Islet precursor cell (in vitro differentiated cells): ENCODE results near the gene CNNM2.
A peak's percentile ranks its signal among the peaks of the same experiment; 100 is the strongest.

Source experiments
- DNase-seq: peaks from one replicate; pipeline ENCODE4 v3.0.0-alpha.2; 2018

Gene CNNM2

GRCh38 chr10:102917962-102918816, at the start of gene CNNM2:
Gene CNNM2, plus strand, starts transcription at chr10:102918294. Its CDS starts 187 bp downstream, at chr10:102918481.
- peak; percentile 100 for DNase-seq

DNA sequence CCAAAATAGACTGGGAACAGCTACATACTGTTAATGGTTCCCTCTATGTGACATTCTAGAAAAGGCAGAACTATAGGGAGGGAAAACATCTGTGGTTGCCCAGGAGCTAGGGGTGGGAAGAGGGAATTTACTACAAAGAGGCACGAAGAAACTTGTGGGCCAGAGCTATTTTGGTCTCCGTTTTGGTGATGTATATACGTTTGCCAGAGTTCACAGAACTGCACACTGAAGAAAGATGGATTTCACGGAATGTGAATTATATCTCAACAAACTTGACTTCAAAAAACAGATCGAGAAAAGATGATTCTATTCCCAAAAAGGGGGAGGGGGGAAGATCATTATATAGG, 49.2 kb upstream of the CNNM2 start:
- DNase-seq: no peak

DNA sequence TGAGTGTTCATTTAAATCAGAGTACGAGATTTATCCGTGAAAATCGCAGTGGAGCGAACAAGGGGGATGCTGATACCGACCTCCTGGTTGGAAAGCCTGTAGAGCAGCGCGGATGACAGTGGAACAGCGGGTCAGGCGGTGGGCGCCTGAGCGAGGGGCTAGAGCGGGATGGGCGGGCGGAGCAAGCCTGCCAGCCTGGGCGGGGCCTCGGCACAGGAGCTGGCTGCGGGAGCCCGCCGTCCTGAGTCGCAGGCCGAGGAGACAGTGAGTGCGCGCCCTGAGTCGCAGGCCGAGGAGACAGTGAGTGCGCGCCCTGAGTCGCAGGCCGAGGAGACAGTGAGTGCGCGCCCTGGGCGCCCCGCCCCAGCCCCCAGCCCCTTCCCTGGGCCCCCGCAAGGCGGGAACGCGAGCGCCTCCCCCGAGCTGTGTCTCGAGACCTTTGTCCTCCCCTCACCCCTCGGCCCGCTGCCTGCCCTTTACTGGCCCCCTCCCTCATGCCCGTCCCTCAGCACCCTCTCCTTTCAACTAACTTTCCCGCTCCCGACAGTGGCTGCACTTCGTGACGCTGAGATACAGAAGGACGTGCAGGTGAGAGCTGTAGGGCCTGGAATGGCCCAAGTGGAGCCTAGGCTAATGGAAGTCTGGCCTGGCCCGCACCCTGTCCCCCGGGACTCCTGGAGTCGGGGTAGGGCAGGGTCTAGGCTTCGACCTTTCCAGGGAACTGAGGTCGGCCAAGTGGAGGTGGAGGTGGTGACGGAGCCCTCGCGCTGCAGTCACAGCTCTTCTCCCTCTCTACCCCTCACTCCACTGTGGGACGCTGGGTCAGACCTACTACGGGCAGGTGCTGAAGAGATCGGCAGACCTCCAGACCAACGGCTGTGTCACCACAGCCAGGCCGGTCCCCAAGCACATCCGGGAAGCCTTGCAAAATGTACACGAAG, 48.6 kb upstream of the CNNM2 start, which contains the start of gene AS3MT:
AS3MT (plus strand) TSS at position 213 of the 941 bp plus-strand sequence; CDS start at position 336, 123 bp downstream.
- peak; percentile 84 for DNase-seq

DNA sequence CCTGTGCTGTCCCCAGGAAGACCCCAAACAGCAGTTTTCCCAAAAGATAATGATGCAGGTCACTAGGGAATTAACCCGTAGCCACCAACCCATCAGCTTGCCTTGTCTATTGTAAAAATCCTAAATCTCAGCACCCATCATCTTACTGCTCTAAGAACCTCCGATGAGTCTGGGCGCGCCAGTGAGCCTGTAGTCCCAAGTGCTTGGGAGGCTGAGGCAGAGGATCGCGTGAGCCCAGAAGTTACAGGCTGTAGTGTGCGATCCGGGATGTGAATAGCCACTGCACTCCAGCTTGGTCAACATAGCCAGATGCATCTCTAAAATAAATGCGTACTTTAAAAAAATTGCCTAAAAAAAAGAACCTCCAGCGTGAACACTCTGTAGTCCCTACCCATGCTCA, 47.9 kb upstream of the CNNM2 start:
- no peak for DNase-seq

GRCh38 chr10:102872163-102872562, 45.9 kb upstream of the CNNM2 start:
- DNase-seq: no peak

DNA sequence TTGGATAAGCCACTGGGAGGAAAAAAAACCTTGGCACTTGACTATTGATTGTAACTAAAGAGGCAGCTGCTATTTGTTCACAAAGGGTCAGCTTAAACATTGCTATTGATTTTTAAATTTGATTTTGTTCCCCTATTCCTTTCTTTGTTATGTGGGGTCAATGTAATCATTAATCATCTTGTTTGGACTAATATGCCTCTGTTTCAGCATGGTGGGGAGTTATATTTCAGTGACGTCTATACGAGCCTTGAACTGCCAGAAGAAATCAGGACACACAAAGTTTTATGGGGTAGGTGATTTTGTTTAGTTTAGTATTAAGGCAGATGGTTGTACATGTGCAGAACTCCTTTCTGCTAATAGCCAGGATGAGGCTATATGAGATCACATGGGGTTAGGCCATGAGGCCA, 41.3 kb upstream of the CNNM2 start:
- DNase-seq: no peak

- DNase-seq: no peak
These were observed 39.5 kb upstream of the CNNM2 start for GRCh38 chr10:102878629-102879028.

DNA sequence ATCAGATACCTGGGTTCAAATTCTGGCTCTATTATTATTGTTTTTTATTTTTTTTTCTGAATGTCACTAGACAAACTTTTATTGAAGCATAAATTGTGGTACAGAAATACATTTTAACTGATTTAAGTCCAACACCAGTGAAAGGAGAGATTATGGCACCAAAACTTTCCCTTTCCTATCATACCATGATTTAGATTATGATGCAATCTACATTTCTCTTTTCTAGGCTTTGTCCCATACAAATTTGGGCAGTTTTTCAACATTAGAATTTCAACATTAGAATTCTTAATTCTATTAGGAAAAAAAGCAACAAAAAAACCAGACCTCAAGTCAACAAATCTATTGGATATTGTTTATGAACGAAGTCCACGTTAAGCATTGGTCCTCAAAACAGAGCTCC, 37.8 kb upstream of the CNNM2 start:
- no peak for DNase-seq

- DNase-seq: no peak
These were observed 30.0 kb upstream of the CNNM2 start for GRCh38 chr10:102888048-102888447.

- no peak for DNase-seq
These were observed 23.5 kb upstream of the CNNM2 start for GRCh38 chr10:102894466-102895213.

DNA sequence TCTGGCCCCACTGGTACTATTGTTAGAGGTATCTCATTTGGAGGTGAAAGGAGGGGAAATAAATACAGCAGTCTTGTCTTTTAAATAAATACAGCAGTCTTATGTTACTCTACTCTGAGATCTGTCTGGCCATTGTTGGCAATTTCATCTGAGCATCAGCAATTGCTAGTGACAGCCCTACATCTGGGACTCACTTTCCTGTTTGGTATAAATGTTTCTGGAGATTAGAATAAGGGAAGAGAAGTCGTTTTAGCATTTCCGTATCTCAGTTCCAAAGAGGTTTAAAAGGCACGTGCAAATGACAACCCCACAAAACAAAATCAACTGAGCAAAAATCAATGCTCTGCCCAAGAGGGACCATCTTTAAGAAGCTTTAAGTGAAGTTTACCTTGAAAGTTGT, 18.1 kb upstream of the CNNM2 start:
- DNase-seq: no peak

GRCh38 chr10:102904346-102904745, 13.7 kb upstream of the CNNM2 start:
- no peak for DNase-seq

DNA sequence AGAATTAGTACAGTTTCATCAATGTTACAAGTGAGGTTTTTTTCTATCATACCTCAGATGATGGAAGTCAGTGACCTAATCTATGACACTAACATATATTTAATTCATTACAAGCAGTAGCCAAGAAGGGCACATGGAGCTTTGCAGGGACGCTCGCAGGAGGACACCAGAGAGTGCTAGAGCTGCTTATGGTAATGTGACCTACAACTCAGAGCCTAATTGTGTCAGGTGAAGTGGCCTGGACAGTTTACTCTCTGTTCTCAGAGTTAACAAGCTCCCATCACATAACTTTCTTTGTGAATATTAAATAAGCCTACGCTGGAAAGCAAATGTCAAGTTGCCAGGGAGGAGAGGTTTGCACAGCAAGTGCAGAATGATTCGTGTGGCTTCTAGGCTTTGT, 11.6 kb upstream of the CNNM2 start:
- no peak for DNase-seq

DNA sequence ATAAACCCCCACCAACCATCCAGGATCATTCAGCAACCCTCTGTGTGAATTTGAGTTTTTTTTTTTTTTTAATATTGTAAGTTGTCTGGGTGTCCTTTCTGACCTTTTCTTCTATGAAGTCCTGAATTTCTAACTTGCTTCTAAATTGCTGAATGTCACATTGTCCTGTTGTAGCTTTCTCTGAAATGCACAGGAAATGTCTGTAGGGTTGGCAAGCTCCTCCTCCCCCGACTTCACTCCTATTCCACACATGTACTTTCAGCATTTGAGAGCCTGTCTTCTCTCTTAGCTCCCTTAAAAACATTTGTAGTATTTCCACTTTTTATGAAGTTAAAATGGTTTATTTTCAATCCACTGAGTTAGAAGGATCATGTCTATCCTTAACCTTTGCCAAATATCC, 3.3 kb upstream of the CNNM2 start:
- no peak for DNase-seq

GRCh38 chr10:102916173-102916572, 1.9 kb upstream of the CNNM2 start:
- no peak for DNase-seq

- peak; percentile 83 for DNase-seq
These were observed 656 bp upstream of the CNNM2 start for GRCh38 chr10:102917314-102917961.

DNA sequence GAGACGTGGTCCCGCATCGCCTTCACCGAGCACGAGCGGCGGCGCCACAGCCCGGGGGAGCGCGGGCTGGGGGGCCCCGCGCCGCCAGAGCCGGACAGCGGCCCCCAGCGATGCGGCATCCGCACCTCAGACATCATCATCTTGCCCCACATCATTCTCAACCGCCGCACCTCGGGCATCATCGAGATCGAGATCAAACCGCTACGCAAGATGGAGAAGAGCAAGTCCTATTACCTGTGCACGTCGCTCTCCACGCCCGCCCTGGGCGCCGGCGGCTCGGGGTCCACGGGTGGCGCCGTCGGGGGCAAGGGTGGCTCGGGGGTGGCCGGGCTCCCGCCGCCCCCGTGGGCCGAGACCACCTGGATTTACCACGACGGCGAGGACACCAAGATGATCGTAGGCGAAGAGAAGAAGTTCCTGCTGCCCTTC, 737 bp downstream of the CNNM2 start:
- no peak for DNase-seq

GRCh38 chr10:102919246-102919959, 1.3 kb downstream of the CNNM2 start:
- DNase-seq: peak; percentile 60

DNA sequence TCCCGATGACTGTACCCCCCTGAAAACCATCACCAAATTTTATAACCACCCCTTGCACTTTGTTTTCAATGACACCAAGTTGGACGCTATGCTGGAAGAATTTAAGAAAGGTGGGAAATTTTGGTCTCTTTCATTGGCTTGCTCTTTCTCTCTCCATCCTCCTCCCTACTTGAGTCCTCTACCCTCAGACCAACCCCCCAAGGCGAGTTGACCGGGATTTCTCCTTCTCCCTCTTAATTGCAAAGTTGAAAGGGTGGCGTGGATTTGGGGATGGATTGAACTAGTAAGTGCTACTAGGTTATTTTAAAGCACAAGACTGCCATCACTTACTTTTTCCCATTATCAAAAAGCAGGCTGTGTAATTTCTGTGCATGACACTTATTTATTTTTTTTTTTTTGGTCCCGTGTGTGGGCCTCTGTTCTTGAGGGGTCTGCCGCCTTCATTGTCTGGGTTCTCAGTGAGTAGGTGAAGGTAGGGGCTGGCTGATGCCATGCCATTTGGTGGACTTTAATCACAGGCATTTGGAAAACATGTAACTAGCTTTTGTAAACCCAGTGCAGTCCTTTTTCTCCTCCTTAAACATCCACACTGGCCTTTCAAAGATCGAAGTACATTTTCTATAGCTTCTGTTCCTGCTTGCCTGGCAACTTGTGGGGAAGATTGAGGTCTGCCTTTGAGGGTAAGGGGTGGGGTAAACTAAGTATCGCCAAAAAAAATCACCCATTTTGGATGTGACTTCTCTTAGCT, 2.1 kb downstream of the CNNM2 start:
- DNase-seq: no peak

DNA sequence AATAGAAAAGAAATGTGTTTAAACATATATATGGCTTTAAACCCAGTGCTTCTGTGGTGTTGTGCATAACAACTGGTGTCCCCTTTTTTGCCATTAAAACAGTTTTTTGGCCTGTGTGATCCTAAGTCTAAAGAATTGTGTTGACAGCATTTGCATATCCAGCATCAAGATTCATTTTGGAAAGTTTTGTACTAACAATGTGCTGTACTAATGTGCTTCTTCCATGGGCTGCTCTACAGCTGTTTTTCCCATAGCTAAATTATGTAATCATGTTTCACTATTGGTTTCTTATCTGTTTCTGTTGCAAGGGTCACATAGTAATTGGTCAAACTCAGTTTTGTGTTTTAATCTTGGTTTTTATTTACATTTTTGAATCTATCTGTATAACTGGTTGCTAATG, 5.5 kb downstream of the CNNM2 start:
- no peak for DNase-seq

GRCh38 chr10:102926842-102927241, 8.7 kb downstream of the CNNM2 start:
- no peak for DNase-seq
